ENCODE data around the gene MRPL2. TPM values are rescaled to one million over a fixed set of nuclear protein-coding genes. Genes with fewer than 3 reads are reported as not detected.

The MRPL2 gene
- total RNA-seq, 1 experiment from 2014 or later: 125 TPM

- no peak for TF ChIP-seq CTCF (IDR thresholded peaks at IDR 0.05; ENCODE audit: unreplicated experiment)
- no peaks in the 10 kb centered on the region for H3K9me3 Mint-ChIP-seq (ENCODE audit: low read depth, unreplicated experiment)
- intact Hi-C loops (cut with micrococcal nuclease; ENCODE audit: unreplicated experiment): no loop called here
- H3K4me1 Mint-ChIP-seq (ENCODE audit: low read depth, unreplicated experiment): no peaks in the 10 kb centered on the region
- DNase-seq: no peak
- no peaks in the 10 kb centered on the region for H3K27me3 Mint-ChIP-seq (ENCODE audit: unreplicated experiment)
- peaks cover 63% of the 10 kb centered on the region for H3K36me3 Mint-ChIP-seq (ENCODE audit: insufficient read depth, unreplicated experiment)
- peak overlapping the region; percentile 85 for H3K4me3 Mint-ChIP-seq (ENCODE audit: low read depth, unreplicated experiment)
- CTCF ChIA-PET: interaction anchor here (0.5 to 1.2 kb wide), 6 partner anchors 11 to 456 kb away, joined by 3 to 4 read pairs (median 3); partner anchors contain the start of gene TJAP1
- BruUV-seq (replicated peaks): no TSS peak
- H3K27ac Mint-ChIP-seq (ENCODE audit: unreplicated experiment): no peak overlapping the region
Observed at GRCh38 chr6:43020847-43021246, 38.4 kb downstream of the MRPL2 start.

- H3K27ac Mint-ChIP-seq (ENCODE audit: unreplicated experiment): no peak overlapping the region
- no peak for DNase-seq
- H3K36me3 Mint-ChIP-seq (ENCODE audit: insufficient read depth, unreplicated experiment): peaks cover 56% of the 10 kb centered on the region
- no TSS peak for BruUV-seq (replicated peaks)
- intact Hi-C loops (cut with micrococcal nuclease; ENCODE audit: unreplicated experiment): no loop called here
- CTCF ChIA-PET: interaction anchor here (0.9 to 1.2 kb wide), 2 partner anchors 10 to 123 kb away, joined by 3 read pairs; no protein-coding TSS in a partner anchor
- no peaks in the 10 kb centered on the region for H3K27me3 Mint-ChIP-seq (ENCODE audit: unreplicated experiment)
- H3K4me3 Mint-ChIP-seq (ENCODE audit: low read depth, unreplicated experiment): no peak overlapping the region
- no peak for TF ChIP-seq CTCF (IDR thresholded peaks at IDR 0.05; ENCODE audit: unreplicated experiment)
- no peaks in the 10 kb centered on the region for H3K4me1 Mint-ChIP-seq (ENCODE audit: low read depth, unreplicated experiment)
- no peaks in the 10 kb centered on the region for H3K9me3 Mint-ChIP-seq (ENCODE audit: low read depth, unreplicated experiment)
Observed at GRCh38 chr6:43020052-43020705, 39.1 kb downstream of the MRPL2 start.

GRCh38 chr6:43019152-43019551 is 40.1 kb downstream of the MRPL2 start:
- H3K4me1 Mint-ChIP-seq (ENCODE audit: low read depth, unreplicated experiment): peaks cover 9% of the 10 kb centered on the region
- peaks cover 55% of the 10 kb centered on the region for H3K36me3 Mint-ChIP-seq (ENCODE audit: insufficient read depth, unreplicated experiment)
- no peaks in the 10 kb centered on the region for H3K9me3 Mint-ChIP-seq (ENCODE audit: low read depth, unreplicated experiment)
- no peak overlapping the region for H3K4me3 Mint-ChIP-seq (ENCODE audit: low read depth, unreplicated experiment)
- no peaks in the 10 kb centered on the region for H3K27me3 Mint-ChIP-seq (ENCODE audit: unreplicated experiment)
- BruUV-seq (replicated peaks): no TSS peak
- CTCF ChIA-PET: no interaction called here
- no peak for DNase-seq
- TF ChIP-seq CTCF (IDR thresholded peaks at IDR 0.05; ENCODE audit: unreplicated experiment): no peak
- no peak overlapping the region for H3K27ac Mint-ChIP-seq (ENCODE audit: unreplicated experiment)
- intact Hi-C loops (cut with micrococcal nuclease; ENCODE audit: unreplicated experiment): no loop called here

GRCh38 chr6:43016943-43017334 is 42.3 kb downstream of the MRPL2 start:
- Mint-ChIP-seq H3K9me3 (ENCODE audit: low read depth, unreplicated experiment) (no peaks in the 10 kb centered on the region), H3K27ac (ENCODE audit: unreplicated experiment) (no peak overlapping the region), H3K4me3 (ENCODE audit: low read depth, unreplicated experiment) (no peak overlapping the region), H3K27me3 (ENCODE audit: unreplicated experiment) (no peaks in the 10 kb centered on the region), H3K36me3 (ENCODE audit: insufficient read depth, unreplicated experiment) (peaks cover 49% of the 10 kb centered on the region), H3K4me1 (ENCODE audit: low read depth, unreplicated experiment) (peaks cover 25% of the 10 kb centered on the region)
- BruUV-seq (replicated peaks): no TSS peak
- DNase-seq: no peak
- intact Hi-C loops (cut with micrococcal nuclease; ENCODE audit: unreplicated experiment): no loop called here
- CTCF ChIA-PET: interaction anchor here (0.6 kb wide), 1 partner anchor 66 kb away, joined by 4 read pairs; no protein-coding TSS in a partner anchor
- no peak for TF ChIP-seq CTCF (IDR thresholded peaks at IDR 0.05; ENCODE audit: unreplicated experiment)
